ENCODE measurements around the gene FAXC. TPM values are rescaled to one million over a fixed set of nuclear protein-coding genes. Genes with fewer than 3 reads are reported as not detected.

Gene FAXC
- total RNA-seq, 4 donors from 2014 or later: 22.2 to 44.7 (median 41.8) TPM

- DNase-seq (ENCODE audit: extremely low spot score): no peak
- intact Hi-C loops (cut with DNase I): no loop called here
- Histone ChIP-seq H3K4me1 (no peaks in the 10 kb centered on the region), H3K4me3 (no peak overlapping the region), H3K9me3 (no peaks in the 10 kb centered on the region), H3K27ac (replicated peaks in 1 of 4) (no peak overlapping the region), H3K27me3 (no peaks in the 10 kb centered on the region), H3K36me3 (peaks cover 0 to 4% (median 1%) of the 10 kb centered on the region in 4 donors)
- no peak for TF ChIP-seq POLR2A (IDR thresholded peaks at IDR 0.05; ENCODE audit: low read depth)
- TF ChIP-seq CTCF (IDR thresholded peaks at IDR 0.05): no peak
- no peak for TF ChIP-seq EP300 (IDR thresholded peaks at IDR 0.05)
- TF ChIP-seq POLR2AphosphoS5 (IDR thresholded peaks at IDR 0.05): no peak
- whole genome bisulfite sequencing: 88% methylated on average over 5 of the region's 5 CpGs
Observed at GRCh38 chr6:99364026-99364425, 14.6 kb upstream of the FAXC start.

- Histone ChIP-seq H3K27me3 (no peaks in the 10 kb centered on the region), H3K9me3 (no peaks in the 10 kb centered on the region), H3K4me1 (no peaks in the 10 kb centered on the region), H3K4me3 (no peak overlapping the region), H3K27ac (replicated peaks in 1 of 4) (no peak overlapping the region), H3K36me3 (no peaks in the 10 kb centered on the region)
- DNase-seq (ENCODE audit: extremely low spot score): no peak
- TF ChIP-seq CTCF (IDR thresholded peaks at IDR 0.05): no peak
- no peak for TF ChIP-seq POLR2A (IDR thresholded peaks at IDR 0.05; ENCODE audit: low read depth)
- TF ChIP-seq POLR2AphosphoS5 (IDR thresholded peaks at IDR 0.05): no peak
- TF ChIP-seq EP300 (IDR thresholded peaks at IDR 0.05): no peak
- intact Hi-C loops (cut with DNase I): no loop called here
- WGBS: 95% methylated on average over 1 of the region's 1 CpG
Observed at GRCh38 chr6:99362678-99363268, 13.3 kb upstream of the FAXC start.

- TF ChIP-seq POLR2A (IDR thresholded peaks at IDR 0.05; ENCODE audit: low read depth): no peak
- TF ChIP-seq EP300 (IDR thresholded peaks at IDR 0.05): no peak
- no peak for TF ChIP-seq POLR2AphosphoS5 (IDR thresholded peaks at IDR 0.05)
- no peak for TF ChIP-seq CTCF (IDR thresholded peaks at IDR 0.05)
- no peak for DNase-seq (ENCODE audit: extremely low spot score)
- Histone ChIP-seq H3K27ac (replicated peaks in 1 of 4) (no peak overlapping the region), H3K4me3 (no peak overlapping the region), H3K4me1 (no peaks in the 10 kb centered on the region), H3K36me3 (no peaks in the 10 kb centered on the region), H3K9me3 (no peaks in the 10 kb centered on the region), H3K27me3 (peaks cover 0 to 10% (median 0%) of the 10 kb centered on the region in 4 donors)
- intact Hi-C loops (cut with DNase I): no loop called here
- 66% methylated on average over 1 of the region's 1 CpG for WGBS
Observed at GRCh38 chr6:99359800-99360199, 10.3 kb upstream of the FAXC start.

GRCh38 chr6:99356641-99357040 lies 7.2 kb upstream of the FAXC start:
- no peaks in the 10 kb centered on the region for H3K36me3 ChIP-seq
- H3K4me3 ChIP-seq: no peak overlapping the region
- no peaks in the 10 kb centered on the region for H3K9me3 ChIP-seq
- TF ChIP-seq EP300 (IDR thresholded peaks at IDR 0.05) (no peak), CTCF (IDR thresholded peaks at IDR 0.05) (no peak), POLR2AphosphoS5 (IDR thresholded peaks at IDR 0.05) (no peak), POLR2A (IDR thresholded peaks at IDR 0.05; ENCODE audit: low read depth) (no peak)
- peaks cover 0 to 10% (median 0%) of the 10 kb centered on the region in 4 donors for H3K27me3 ChIP-seq
- WGBS: 82% methylated on average over 1 of the region's 1 CpG
- no peaks in the 10 kb centered on the region for H3K4me1 ChIP-seq
- intact Hi-C loops (cut with DNase I): no loop called here
- no peak for DNase-seq (ENCODE audit: extremely low spot score)
- no peak overlapping the region for H3K27ac ChIP-seq (replicated peaks in 1 of 4)

- intact Hi-C loops (cut with DNase I): no loop called here
- Histone ChIP-seq H3K4me1 (peaks cover 6 to 13% (median 9%) of the 10 kb centered on the region in 4 donors), H3K27ac (replicated peaks in 1 of 4) (no peak overlapping the region), H3K36me3 (no peaks in the 10 kb centered on the region), H3K4me3 (no peak overlapping the region), H3K9me3 (no peaks in the 10 kb centered on the region), H3K27me3 (peaks cover 0 to 10% (median 0%) of the 10 kb centered on the region in 4 donors)
- no peak for TF ChIP-seq EP300 (IDR thresholded peaks at IDR 0.05)
- TF ChIP-seq CTCF (IDR thresholded peaks at IDR 0.05): no peak
- 82% methylated on average over 4 of the region's 4 CpGs for WGBS
- no peak for DNase-seq (ENCODE audit: extremely low spot score)
Observed at GRCh38 chr6:99354983-99355382, 5.5 kb upstream of the FAXC start.
